ENCODE data around the gene PTPRN2.
"Not testable (repeated sequence)": the region's sequence is repeated elsewhere in the genome, so short reads cannot be mapped to it uniquely, and the experiment has no call there.

PTPRN2 gene

GRCh38 chr7:158206341-158206740 lies 381.3 kb downstream of the PTPRN2 start:
- TF ChIP-seq CTCF (IDR thresholded peaks at IDR 0.05; ENCODE audit: low read depth, low read length), result no peak
- no peak for DNase-seq (ENCODE audit: extremely low read depth, low read depth)

GRCh38 chr7:158204453-158204852 lies 383.2 kb downstream of the PTPRN2 start:
- no peak for DNase-seq (ENCODE audit: extremely low read depth, low read depth)
- no peak for TF ChIP-seq CTCF (IDR thresholded peaks at IDR 0.05; ENCODE audit: low read depth, low read length)

- not testable (repeated sequence) for DNase-seq (ENCODE audit: extremely low read depth, low read depth)
Observed at GRCh38 chr7:158203948-158204347, 383.7 kb downstream of the PTPRN2 start.

- TF ChIP-seq CTCF (IDR thresholded peaks at IDR 0.05; ENCODE audit: low read depth, low read length), result no peak
- no peak for DNase-seq (ENCODE audit: extremely low read depth, low read depth)
Observed at GRCh38 chr7:158194365-158194900, 393.2 kb downstream of the PTPRN2 start.

GRCh38 chr7:158193446-158193845 lies 394.2 kb downstream of the PTPRN2 start:
- TF ChIP-seq CTCF (IDR thresholded peaks at IDR 0.05; ENCODE audit: low read depth, low read length), result no peak
- DNase-seq (ENCODE audit: extremely low read depth, low read depth), result no peak

GRCh38 chr7:158192956-158193355 lies 394.7 kb downstream of the PTPRN2 start:
- TF ChIP-seq CTCF (IDR thresholded peaks at IDR 0.05; ENCODE audit: low read depth, low read length), result no peak
- no peak for DNase-seq (ENCODE audit: extremely low read depth, low read depth)

GRCh38 chr7:158192184-158192835 lies 395.3 kb downstream of the PTPRN2 start:
- no peak for TF ChIP-seq CTCF (IDR thresholded peaks at IDR 0.05; ENCODE audit: low read depth, low read length)
- DNase-seq (ENCODE audit: extremely low read depth, low read depth), result no peak

GRCh38 chr7:158191671-158192070 lies 396.0 kb downstream of the PTPRN2 start:
- no peak for DNase-seq (ENCODE audit: extremely low read depth, low read depth)
- TF ChIP-seq CTCF (IDR thresholded peaks at IDR 0.05; ENCODE audit: low read depth, low read length), result no peak

Measured in AG09319 (cell line).